GM19238 (cell line): ENCODE data around the gene NXN.
A peak's percentile ranks its signal among the peaks of the same experiment; 100 is the strongest.
"Not testable (repeated sequence)": the region's sequence is repeated elsewhere in the genome, so short reads cannot be mapped to it uniquely, and the experiment has no call there.

ENCODE experiments used
- DNase-seq: peaks from one replicate; pipeline ENCODE4 v3.0.0; 2011; ENCODE audit warnings: low spot score; ENCODE audit not compliant: insufficient read length

Gene NXN

GRCh38 chr17:888998-889441, 90.6 kb downstream of the NXN start:
- DNase-seq: no peak

DNA sequence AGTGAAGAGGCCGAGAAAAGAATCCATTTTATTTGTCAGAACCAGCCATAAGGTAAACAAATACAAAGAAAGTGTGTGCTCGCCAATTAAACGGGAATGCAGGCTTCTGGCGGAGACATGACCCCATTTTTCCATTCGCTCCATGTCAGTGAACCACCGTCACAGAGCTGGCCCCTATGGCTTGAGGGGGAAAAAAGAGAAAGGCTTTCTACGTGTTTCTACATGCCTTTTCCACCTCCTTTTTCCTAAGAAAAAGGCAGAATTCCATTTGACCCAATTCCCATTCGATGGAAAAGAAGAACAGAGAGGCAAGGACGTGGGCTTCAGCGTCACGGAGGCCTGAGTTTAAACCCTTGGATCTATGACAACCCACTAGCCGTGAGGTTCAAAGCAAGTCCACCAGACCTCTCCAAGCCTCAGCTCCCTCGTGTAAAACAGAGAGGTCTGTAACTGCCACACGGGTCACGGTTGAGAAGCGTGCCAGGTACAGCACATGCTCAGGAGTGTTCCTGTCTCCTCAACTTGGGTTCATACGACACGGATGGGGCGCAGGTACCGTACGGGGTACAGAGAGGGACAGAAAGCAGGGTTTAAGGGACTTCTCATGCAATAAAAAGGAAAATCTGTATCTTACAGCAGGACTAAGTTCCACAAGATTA, 91.9 kb downstream of the NXN start:
- no peak for DNase-seq

- DNase-seq: no peak
Observed at GRCh38 chr17:885971-886571, 93.5 kb downstream of the NXN start.

GRCh38 chr17:883586-883962, 96.0 kb downstream of the NXN start:
- DNase-seq: no peak

DNA sequence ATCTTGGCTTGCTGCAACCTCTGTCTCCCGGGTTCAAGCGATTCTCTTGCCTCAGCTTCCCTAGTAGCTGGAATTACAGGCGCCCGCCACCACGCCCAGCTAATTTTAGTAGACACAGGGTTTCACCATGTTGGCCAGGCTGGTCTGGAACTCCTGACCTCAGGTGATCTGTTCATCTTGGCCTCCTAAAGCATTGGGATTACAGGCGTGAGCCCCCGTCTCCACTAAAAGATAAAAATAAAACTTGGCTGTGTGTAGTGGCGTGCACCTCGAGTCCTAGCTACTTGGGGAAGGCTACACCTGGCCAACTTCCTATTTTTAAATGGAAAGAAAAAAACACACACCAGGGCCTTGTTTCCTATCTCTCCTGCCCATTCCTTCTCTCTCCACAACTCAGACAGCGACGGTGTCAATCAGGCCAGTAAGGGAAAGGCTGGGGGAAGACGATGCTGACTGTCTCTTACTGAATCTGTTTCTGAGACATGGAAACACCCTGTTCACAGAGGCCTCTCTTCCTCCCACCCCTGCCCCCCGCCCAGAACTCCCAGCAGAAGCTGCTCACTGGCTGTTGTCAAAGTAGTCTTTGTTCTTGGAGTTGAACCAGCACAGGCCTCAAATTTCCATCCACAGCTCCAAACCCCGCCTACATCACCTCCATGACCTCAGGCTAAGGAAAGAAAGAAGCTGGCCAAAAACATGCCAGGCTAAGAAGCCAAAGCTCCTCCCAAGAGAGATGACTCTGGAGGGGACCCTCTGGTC, 96.6 kb downstream of the NXN start:
- DNase-seq: no peak

- DNase-seq: no peak
Observed at GRCh38 chr17:881778-882177, 97.8 kb downstream of the NXN start.

DNA sequence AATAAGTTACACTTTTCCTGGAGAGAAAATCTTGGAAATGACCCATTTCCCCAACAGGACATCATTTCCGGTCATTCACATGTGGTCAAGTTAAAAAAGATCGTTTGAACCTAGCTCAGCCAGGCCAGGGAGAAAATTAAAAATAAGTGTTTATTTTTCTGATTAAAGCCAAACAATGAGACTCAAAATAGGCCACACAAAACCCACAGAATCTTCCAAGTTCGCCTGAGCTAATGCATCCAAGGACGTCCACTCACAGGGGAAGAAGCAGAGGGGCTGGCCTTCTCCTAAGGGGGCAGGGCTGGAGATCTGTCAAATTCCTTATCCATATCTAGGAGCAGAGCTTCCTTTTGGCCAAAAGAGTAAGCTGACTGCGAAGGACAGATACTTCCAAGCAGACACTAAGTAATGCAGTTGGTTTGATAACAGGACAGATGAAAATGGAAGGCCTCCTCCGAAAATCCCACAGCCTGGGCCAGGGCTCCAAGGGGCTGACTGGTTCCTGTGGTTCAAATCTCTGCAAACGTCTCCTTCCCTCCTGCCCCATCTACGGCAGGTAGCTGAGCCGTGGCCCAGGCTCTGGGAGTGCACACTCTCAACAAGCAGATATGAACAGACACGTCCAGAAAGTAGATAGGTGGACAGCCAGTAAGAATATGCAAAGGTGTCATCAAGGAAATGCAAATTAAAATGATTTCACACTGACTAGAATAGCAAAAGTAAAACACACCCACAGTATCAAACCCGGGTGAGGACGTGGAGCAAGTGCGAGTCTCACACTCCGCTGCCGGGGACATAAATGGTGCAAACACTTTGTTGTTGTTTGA, 98.9 kb downstream of the NXN start:
- DNase-seq: no peak

- peak; percentile 65 for DNase-seq
Observed at GRCh38 chr17:879546-880442, 99.8 kb downstream of the NXN start.

DNA sequence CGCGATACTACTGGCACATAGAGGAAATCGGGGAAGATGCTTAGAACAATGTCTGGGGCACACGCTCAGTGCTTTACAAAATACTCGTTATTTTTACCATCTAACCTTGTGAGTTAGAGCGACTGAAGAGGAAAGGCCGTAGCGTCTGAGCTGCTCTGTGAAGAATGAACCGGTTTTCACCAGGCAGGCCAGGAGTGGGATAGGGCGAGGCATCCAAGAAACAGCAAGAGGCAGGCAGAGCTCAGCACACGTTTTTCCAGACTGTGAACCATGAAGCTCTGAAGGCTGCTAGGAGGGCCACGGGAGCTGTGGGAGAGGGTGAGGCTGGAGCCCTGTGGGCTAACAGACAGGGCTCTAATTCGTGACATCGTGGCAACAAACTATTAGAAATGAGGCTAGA, 101.9 kb downstream of the NXN start:
- DNase-seq: no peak

- no peak for DNase-seq
Observed at GRCh38 chr17:876272-876671, 103.3 kb downstream of the NXN start.

DNA sequence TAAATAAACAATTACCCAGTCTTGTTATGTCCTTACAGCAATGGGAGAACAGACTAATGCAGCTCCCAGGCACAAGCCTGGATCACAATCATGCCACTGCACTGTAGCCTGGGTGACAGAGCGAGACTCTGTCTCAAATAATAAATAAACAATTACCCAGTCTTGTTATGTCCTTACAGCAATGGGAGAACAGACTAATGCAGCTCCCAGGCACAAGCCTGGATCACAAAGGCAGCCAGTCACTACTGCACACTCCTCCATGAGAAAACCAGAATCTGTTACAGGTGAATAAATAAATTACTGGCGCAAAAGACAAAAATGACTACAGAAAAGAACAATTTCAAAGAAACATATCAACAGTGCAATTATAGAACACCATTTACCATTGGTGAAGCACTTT, 105.0 kb downstream of the NXN start:
- not testable (repeated sequence) for DNase-seq

- DNase-seq: no peak
Observed at GRCh38 chr17:872855-873254, 106.7 kb downstream of the NXN start.

DNA sequence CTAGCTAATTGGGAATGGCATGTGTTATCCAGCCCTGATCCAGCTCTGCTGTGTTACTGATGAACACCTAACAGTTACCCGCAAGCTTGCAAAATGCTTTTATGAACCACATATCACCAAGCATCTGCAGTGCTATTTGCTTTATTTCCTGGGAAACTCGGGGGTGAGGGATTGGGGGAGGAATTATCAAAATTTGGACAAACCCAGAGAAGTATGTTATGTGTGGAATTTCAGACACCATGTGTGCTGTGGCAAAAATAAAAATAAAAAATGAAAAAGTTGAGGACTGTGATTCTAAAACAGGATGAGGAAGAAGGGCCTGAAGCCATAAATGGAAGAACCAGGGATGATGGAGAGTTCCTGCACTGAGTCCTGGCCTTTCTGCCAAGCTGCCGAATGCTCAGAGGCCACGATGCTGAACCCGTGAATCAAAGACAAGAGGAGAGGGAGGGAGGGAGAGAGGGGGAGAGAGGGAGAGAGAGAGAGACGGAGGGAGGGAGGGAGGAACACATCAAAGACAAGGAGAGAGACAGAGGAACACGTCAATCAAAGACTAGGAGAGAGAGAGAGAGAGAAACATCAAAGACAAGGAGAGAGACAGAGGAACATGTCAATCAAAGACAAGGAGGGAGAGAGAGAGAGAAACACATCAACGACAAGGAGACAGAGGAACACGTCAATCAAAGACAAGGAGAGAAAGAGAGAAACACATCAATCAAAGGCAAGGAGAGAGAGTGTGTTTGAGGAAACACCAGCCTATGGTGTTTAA, 107.6 kb downstream of the NXN start:
- DNase-seq: no peak

DNA sequence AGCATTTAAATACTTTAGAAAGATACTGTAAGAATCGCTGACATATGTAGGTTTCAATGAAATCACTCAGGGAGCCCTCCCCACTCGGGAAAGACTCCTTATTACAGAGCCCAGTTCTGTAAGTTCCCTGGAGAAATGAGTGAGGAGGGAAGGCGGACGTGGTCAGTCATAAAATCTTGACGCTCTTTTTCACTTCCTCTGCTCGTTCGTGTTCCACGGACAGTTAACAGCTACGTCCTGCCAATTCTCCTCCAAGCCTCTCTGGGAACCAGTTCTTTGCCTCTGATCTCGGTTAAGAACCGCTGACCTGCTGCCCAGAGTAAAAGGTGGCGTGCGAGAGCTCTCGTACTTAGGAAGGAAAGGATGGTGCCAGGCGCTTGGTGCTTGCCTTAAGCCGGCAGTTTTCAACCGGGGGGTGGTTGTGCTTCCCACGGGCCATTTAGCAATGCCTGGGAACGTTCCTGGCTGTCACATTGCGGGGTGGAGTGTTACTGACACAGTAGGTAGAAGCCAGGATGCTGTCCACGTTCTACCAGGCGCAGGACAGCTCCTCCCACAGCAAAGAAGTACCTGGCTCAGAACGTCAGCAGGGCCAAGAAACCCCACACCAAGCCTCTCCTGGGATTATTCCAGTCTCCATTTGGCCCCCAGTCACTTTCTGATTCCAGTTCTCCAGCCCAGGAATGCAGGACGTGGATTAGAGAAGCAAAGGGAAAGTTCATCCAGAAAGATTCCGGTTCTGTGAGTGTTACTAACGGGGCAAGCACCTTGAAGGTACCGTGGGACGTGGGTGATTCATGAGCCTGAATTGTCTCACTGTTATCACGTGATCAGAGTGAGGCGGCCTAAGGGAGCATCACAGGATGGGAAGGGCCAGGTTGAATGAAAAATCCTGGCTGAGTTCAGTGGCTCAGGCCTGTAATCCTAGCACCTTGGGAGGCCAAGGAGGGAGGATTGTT, 109.7 kb downstream of the NXN start:
- no peak for DNase-seq

DNA sequence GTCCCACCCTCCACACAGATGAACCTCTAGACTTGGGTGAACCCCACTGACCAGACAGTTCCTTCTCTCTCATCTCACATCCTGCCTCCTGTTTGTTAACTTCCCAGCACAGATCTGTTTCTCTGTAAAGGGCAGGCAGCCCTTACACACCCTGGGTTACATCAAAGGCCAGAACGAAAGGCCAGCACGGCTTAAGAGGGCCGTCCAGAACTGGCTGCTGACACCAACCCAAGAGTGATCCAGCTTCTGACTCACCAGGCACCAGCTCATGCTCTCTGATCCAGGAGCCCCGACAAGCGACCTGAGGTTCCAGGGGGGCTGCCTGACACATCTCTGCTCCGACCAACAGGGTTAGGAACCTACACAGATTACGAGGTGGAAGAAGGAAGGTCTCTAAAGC, 110.5 kb downstream of the NXN start:
- no peak for DNase-seq

DNA sequence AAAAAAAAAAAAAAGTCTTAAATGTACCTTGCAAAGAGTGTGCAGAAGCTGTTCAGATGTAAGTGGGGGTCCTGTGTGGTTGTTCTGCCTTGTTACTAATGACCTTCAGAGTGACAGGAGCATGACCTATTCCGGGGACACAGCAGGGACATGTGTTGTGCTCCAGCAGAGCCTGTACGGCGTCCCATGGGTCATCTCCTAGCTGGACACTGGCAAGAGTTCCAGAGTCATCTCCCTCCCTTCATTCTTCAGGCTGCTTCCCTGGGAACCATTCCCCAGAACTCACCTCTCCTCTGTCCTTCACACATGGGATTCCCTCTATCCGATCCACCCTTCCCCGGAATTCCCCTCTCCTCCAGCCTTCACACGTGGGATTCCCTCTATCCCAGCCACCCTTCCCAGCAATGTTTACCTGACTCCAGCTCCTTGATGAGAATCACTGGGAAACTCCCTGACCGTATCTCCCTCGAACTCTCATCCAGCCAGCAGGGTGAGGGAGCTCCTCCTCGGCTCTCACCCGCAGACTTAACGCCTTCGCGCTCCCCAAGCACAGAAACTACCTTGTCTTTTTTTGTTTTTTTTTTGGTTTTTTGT, 111.6 kb downstream of the NXN start:
- no peak for DNase-seq

DNA sequence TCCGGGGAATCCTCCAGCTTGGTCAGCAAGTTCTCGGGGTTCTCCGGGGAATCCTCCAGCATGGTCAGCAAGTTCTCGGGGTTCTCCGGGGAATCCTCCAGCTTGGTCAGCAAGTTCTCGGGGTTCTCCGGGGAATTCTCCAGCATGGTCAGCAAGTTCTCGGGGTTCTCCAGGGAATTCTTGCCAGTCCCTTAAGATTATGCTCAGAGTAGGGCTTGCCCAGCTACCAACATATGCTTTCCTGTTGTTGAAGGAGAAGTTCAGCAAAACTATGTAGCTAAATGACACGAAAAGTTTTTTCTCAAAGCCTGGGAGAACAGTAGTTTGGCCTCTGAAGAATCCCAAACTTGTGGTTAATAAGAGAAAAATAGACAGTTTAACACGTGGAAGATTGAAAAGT, 112.3 kb downstream of the NXN start:
- not testable (repeated sequence) for DNase-seq

GRCh38 chr17:866568-867103, 112.9 kb downstream of the NXN start:
- no peak for DNase-seq
